K562 (cell line): ENCODE data around the gene TSPOAP1. TPM values are rescaled to one million over a fixed set of nuclear protein-coding genes. Genes with fewer than 3 reads are reported as not detected.
A peak's percentile ranks its signal among the peaks of the same experiment; 100 is the strongest.

Experiments used
- CBFA2T3 ChIP-seq: fragments of 450-650 bp; IDR thresholded peaks from 2 replicates; pipeline ENCODE4 v1.6.1; 2017
- E2F8 ChIP-seq: fragments of 450-650 bp; IDR thresholded peaks from 2 replicates; pipeline ENCODE4 v1.7.1; 2018; ENCODE audit warnings: mild to moderate bottlenecking, low read depth; ENCODE audit not compliant: partially characterized antibody
- EP300 ChIP-seq: IDR thresholded peaks from 2 replicates; pipeline ENCODE4 v1.6.1; 2012; ENCODE audit warnings: low read length, improper control_type of control experiment
- HDAC1 ChIP-seq, 2 experiments: fragments of 450-650 bp; IDR thresholded peaks; 2 replicates each; pipeline ENCODE4 v1.6.1; 2016 to 2017; ENCODE audit warnings: inconsistent platforms in 1 of 2, mild to moderate bottlenecking in 1 of 2, moderate library complexity in 1 of 2
- HDAC2 ChIP-seq: fragments of 450-650 bp; IDR thresholded peaks from 2 replicates; pipeline ENCODE4 v1.6.1; 2016; ENCODE audit warnings: mild to moderate bottlenecking
- HDAC6 ChIP-seq: IDR thresholded peaks from 2 replicates; pipeline ENCODE4 v1.6.1; 2012; ENCODE audit warnings: low read depth, mild to moderate bottlenecking, control low read depth, inconsistent platforms, low read length, moderate library complexity
- HSF4 ChIP-seq: fragments of 250-450 bp; sonication (Bioruptor Pico); IDR thresholded peaks from 2 replicates; pipeline ENCODE4 v2.1.2; 2022; ENCODE audit warnings: mild to moderate bottlenecking, moderate library complexity, borderline replicate concordance
- KDM1A ChIP-seq, 2 experiments: fragments of 450-650 bp; IDR thresholded peaks; 2 replicates each; pipeline ENCODE4 v1.6.1; 2016; ENCODE audit warnings: mild to moderate bottlenecking in 2 of 2
- MTA2 ChIP-seq: fragments of 450-650 bp; IDR thresholded peaks from 2 replicates; pipeline ENCODE4 v1.6.1; 2016; ENCODE audit warnings: low read depth
- MTF1 ChIP-seq: fragments of 250-450 bp; sonication (Bioruptor Pico); IDR thresholded peaks from 2 replicates; pipeline ENCODE4 v1.9.0; 2021; ENCODE audit warnings: moderate library complexity, mild to moderate bottlenecking, inconsistent platforms, borderline replicate concordance
- RBFOX2 ChIP-seq: fragments of 200-400 bp; formaldehyde crosslinking; IDR thresholded peaks from 2 replicates; pipeline ENCODE4 v1.6.1; 2017; ENCODE audit warnings: low read depth, mild to moderate bottlenecking, low read length, moderate library complexity
- SMAD4 ChIP-seq: fragments of 250-450 bp; sonication (Bioruptor Pico); conservative IDR thresholded peaks from 2 replicates; pipeline ENCODE4 v1.8.0; 2021; ENCODE audit warnings: inconsistent platforms, mild to moderate bottlenecking, moderate library complexity
- SOX6 ChIP-seq: fragments of 450-650 bp; IDR thresholded peaks from 2 replicates; pipeline ENCODE4 v1.6.1; 2014; ENCODE audit warnings: mild to moderate bottlenecking
- TCF3 ChIP-seq: sonication (generic); formaldehyde crosslinking; IDR thresholded peaks from 2 replicates; pipeline ENCODE4 v1.4.0; 2020; ENCODE audit warnings: mild to moderate bottlenecking, missing genetic modification reagents
- THRAP3 ChIP-seq: fragments of 450-650 bp; IDR thresholded peaks from 2 replicates; pipeline ENCODE4 v1.6.1; 2016; ENCODE audit warnings: mild to moderate bottlenecking, inconsistent platforms, borderline replicate concordance
- TRIM24 ChIP-seq, 2 experiments: fragments of 450-650 bp; IDR thresholded peaks; 2 replicates each; pipeline ENCODE4 v1.6.1; 2016
- TSHZ1 ChIP-seq: fragments of 250-450 bp; sonication (Bioruptor Pico); IDR thresholded peaks from 2 replicates; pipeline ENCODE4 v1.4.0; 2020; ENCODE audit warnings: mild to moderate bottlenecking, moderate library complexity
- ZNF445 ChIP-seq: fragments of 250-450 bp; sonication (Bioruptor Pico); IDR thresholded peaks from 2 replicates; pipeline ENCODE4 v1.4.0; 2020; ENCODE audit warnings: low read depth, mild to moderate bottlenecking, moderate library complexity
- ZNF639 ChIP-seq, 2 experiments: fragments of 200-800 bp in 1 of 2; sonication (Bioruptor generic) in 1 of 2; sonication (generic) in 1 of 2; formaldehyde crosslinking in 1 of 2; IDR thresholded peaks in 1 of 2; conservative IDR thresholded peaks in 1 of 2; 2 replicates each; pipeline versions ENCODE4 v1.5.0 to v1.6.1; 2016 to 2020; ENCODE audit warnings: missing compliant biosample characterization in 1 of 2, missing genetic modification characterization in 1 of 2, missing genetic modification reagents in 1 of 2
- ZNF644 ChIP-seq: fragments of 200-800 bp; sonication (Bioruptor generic); IDR thresholded peaks from 2 replicates; pipeline ENCODE4 v1.6.1; 2016; ENCODE audit warnings: low read depth, missing genetic modification characterization, missing compliant biosample characterization
- polyA plus RNA-seq, 8 experiments: library from polyadenylated mRNA; depleted of rRNA in 4 of 8; stranded (reverse) in 5 of 8; unstranded in 3 of 8; fragments of >200 nt; fragmentation: Nextera tagmentation in 2 of 8; fragmentation: Illumina TruSeq in 1 of 8; extraction: Ambion mirVana in 2 of 8; extraction: Trizol in 1 of 8; gene quantifications; 2 replicates each; pipeline versions ENCODE4 v1.2.1 to v1.2.3, GENCODE V29; 2011 to 2014; ENCODE audit warnings: inconsistent platforms in 1 of 8, missing spikeins in 1 of 8
- total RNA-seq, 7 experiments: library from RNA; depleted of rRNA in 6 of 7; stranded (reverse); fragments of >200 nt in 6 of 7; fragmentation: Illumina TruSeq in 2 of 7; extraction: Trizol in 2 of 7; gene quantifications; 2 replicates each; pipeline versions ENCODE4 v1.2.1 to v1.2.3, GENCODE V29; 2011 to 2021; ENCODE audit warnings: low replicate concordance in 1 of 7

TSPOAP1 gene
- total and polyA plus RNA-seq, 9 of the 15 experiments (the other 6 are each of a cell fraction or from before 2014, with no cell fraction given) = 0.87 to 3.9 (median 1.8) TPM; not detected in 2

- TF ChIP-seq ZNF639 (CRISPR knock-in tag; conservative IDR thresholded peaks at IDR 0.05 in 1 of 2, IDR thresholded peaks at IDR 0.05 in 1 of 2) = peak in 1 of 2 experiments; percentile 28; a peak in 1 of 4 replicates
- no peak for TF ChIP-seq HDAC2
- TF ChIP-seq ZNF644 (tag) = peak; percentile 48; the same call in 1 of the 2 replicates
- peak; percentile 55; the same call in 1 of the 2 replicates for TF ChIP-seq EP300
- 0 out of 2 replicates have a peak, but pooled peaks have one; percentile 51 for TF ChIP-seq SMAD4
- peak in 1 of 2 experiments; percentile 45; a peak in 1 of 4 replicates for TF ChIP-seq HDAC1 (IDR thresholded peaks at IDR 0.05)
- peak; percentile 44 to 46; a peak in 2 of 4 replicates for TF ChIP-seq KDM1A (IDR thresholded peaks at IDR 0.05)
- peak; percentile 86 for TF ChIP-seq CBFA2T3
- no peak for TF ChIP-seq ZNF445 (CRISPR knock-in tag)
- 0 out of 2 replicates have a peak, but pooled peaks have one; percentile 51 for TF ChIP-seq HSF4 (CRISPR knock-in tag)
- TF ChIP-seq MTA2 = 0 out of 2 replicates have a peak, but pooled peaks have one; percentile 33
- TF ChIP-seq TSHZ1 (CRISPR knock-in tag) = no peak
- TF ChIP-seq HDAC6 = no peak
- TF ChIP-seq TCF3 (CRISPR knock-in tag) = peak; percentile 76
- TF ChIP-seq E2F8 = no peak
- peak; percentile 62 for TF ChIP-seq SOX6
- TF ChIP-seq RBFOX2 = no peak
- 0 out of 4 replicates have a peak, but pooled peaks of 1 of the 2 experiments have one; percentile 43 for TF ChIP-seq TRIM24 (IDR thresholded peaks at IDR 0.05)
- no peak for TF ChIP-seq THRAP3
- TF ChIP-seq MTF1 (CRISPR knock-in tag) = no peak
These were observed 38.9 kb upstream of the TSPOAP1 start (continued) for GRCh38 chr17:58367461-58367860.
